GM21619 (cell line): ENCODE measurements around the gene RANBP3L.
A peak's percentile ranks its signal among the peaks of the same experiment; 100 is the strongest.

ENCODE experiments used
- ATAC-seq: cut with Tn5 transposase; IDR thresholded peaks from one replicate; pipeline ENCODE4 v1.9.1; 2021; ENCODE audit not compliant: unreplicated experiment

RANBP3L gene

DNA sequence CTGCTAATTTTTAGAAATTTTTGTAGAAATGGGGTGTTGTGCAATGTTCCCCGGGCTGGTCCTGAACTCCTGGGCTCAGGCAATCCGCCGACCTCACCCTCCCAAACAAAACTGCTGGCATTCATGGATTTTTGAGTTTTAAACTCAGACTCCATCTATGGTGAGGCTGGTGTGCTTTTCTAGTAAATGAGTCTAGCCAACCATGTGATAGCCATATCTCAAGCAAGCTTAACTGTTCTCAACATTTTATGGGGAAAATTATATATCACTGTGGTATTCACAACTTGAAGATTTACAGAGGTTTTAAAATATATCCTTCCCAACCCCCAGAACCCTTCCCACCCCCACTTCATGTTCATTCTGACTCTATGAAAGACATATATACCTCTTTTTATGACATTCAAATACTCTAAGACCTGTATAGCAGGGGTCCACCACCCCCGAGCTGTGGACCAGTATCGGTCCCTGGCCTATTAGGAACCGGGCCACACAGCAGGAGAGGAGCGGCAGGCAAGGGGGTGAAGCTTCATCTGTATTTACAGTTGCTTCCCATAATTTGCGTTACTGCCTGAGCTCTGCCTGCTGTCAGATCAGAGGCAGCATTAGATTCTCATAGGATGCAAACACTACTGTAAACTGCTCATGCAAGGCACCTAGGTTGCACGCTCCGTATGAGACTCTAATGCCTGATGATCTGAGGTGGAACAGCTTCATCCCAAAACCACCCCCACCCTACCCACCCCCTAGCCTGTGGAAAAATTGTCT is 55.5 kb downstream of the RANBP3L start:
- ATAC-seq = no peak

GRCh38 chr5:36244076-36244475 is 57.6 kb downstream of the RANBP3L start:
- no peak for ATAC-seq

DNA sequence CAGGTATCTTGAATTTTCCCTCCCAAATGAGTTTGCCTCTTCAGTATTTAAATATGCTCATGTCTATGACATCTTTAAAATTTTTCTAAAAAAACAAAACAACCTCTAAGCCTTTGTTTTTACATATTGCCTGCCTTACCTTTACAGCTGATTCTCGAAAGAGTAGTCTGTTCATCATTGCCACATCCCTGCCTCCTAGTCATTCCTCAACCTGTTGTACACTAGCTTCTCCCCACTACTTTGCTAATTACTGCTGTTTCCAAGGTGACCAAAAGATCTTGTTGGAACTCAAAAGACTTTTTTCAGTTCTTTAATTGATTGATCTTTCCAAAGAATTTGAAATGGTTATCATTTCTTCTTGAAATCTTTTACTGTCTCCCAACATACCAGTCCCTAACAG is 58.0 kb downstream of the RANBP3L start:
- no peak for ATAC-seq

DNA sequence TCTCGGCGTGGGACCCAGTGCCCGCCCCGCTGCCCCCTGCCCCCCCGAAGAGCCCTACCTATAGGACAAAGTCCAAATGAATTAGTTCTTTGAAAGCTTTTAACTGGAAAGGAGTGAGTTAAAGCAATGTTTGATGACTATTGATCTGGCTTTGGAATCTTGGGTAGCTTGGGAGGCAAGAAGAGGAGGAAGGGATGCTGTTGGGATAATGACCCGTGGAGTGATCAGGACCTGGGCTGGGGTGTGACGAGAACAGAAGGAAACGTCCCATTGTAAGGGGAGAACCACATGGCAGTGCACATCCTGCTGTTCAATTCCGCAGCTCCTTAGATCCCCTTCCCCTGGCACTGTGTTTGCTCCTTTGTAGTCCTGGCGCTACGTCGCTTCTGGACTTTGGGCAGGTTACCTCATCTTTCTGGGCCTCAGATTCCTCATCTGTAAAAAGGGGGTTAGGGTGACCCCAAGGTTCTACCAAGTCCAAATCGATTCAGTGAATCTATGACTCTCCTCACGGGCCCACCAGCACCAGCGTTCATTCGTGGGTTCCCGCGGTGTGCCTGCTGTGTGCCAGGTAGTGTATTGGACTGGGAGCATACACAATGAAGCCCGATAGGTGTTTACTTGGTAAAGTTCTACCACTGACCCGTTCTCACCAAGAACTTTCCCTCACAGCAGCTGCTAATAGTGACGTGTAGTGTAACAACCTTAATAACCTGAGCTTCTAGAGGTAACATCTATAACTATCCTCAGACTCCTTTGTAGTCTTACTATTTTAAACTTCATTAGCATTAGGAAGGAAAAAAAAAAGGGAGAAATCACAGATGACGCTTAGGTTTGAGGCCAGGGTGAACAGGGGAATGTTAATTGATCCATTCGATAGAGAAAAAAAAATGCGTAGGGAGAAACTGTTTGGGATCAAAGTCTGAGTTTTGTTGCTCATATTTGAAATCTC is 58.9 kb downstream of the RANBP3L start:
- ATAC-seq = no peak

- ATAC-seq = peak; percentile 91
Observed at GRCh38 chr5:36241631-36242533, 59.8 kb downstream of the RANBP3L start, which contains the start of gene NADK2. TSS of gene NADK2 (minus strand) at chr5:36241925. CDS start at chr5:36241798, 127 bp downstream.

DNA sequence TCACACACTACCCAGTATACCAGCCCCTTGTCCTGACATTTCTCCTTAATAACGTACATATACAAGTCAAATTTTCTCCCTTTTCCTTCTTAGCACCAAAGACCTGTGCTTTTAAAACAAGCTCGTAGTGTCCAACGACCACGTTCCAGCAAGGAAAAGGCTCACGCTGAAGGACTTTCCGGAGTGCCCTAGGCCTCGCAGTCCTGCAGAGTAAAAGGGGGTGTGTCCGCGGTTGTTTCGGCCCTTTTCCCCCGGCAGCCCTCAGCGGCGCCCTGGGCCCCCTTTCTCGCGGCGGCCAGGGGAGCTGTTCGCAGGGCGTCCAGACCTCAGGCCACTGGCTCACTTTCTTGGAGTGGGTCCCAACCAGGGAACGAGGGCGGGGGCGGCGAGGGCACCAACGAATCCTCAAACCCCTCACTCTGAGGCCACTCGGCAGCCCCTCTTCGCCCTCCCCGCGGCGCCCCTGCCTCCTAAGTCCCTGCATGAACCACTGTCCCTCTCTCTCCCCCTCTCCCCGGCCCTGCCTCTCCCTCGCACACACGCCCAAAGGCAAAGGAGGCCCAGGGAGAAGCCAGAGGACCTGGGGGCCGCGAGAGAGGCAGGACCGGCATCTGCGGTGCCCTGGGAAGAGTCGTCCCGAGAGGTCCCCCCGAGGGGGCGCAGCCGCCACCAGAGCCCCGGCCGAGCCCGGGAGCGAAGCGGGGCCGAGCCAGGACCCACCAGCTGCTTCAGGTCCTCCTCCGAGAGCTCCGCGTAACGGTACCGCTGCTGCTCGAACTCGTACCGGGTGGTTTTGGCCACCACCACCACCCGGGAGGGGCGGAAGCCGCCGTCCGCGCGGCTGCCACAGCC is 60.7 kb downstream of the RANBP3L start:
- ATAC-seq = peak; percentile 19

- ATAC-seq = no peak
Observed at GRCh38 chr5:36239370-36240293, 62.1 kb downstream of the RANBP3L start.

DNA sequence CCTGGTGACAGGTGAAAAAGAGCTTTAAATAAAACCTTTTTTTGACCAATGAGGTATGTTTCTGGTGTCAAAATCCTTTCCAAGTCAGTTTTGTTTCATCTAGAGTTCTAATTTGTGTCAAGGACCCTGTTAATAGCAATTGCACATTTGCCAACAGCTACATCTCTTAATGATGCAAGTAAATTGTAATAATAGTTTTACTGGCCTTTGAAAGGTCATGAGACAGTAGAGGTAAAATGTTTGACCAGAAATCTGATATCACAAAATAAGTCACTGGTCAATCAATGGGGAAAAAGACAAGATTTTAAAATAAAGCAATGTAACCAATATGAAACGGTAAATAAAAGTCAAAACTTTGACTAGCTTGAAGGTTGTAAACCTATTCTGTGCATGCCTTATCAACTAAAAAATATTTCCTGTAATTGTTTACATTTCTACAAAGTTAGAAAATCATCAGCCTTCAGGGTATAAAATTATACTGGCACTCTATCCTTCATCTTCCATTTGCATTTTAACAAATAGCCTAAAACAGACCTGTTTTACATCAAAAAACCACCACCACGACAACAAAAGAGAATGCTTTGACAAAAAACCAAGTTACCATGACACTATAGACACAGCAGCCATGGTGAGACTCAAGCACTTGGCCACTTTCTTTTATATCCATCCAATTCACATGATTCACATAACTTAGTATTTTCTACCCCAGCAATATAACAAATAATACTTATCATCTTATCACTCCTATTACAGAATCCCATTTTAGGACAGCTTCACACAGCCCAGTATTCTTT is 63.0 kb downstream of the RANBP3L start:
- ATAC-seq = no peak

DNA sequence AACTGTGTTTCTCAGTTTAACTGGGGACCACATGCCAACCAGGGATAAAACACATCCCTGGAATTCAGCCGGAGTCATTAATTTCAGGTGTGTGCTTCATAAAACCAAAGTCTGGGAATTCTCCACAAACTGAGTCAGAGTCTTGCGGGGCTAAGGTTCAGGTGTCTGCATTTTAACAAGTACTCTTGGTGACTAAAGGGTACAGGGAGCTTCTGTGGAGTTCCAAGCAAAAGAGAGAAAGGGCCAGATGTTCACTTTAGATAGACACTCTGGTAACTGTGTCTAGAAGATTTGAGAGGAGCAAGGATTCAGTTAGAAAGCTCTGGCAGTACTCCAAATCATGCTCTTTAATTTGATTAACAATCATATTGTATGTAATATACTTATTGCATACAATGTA is 64.0 kb downstream of the RANBP3L start:
- ATAC-seq = no peak

DNA sequence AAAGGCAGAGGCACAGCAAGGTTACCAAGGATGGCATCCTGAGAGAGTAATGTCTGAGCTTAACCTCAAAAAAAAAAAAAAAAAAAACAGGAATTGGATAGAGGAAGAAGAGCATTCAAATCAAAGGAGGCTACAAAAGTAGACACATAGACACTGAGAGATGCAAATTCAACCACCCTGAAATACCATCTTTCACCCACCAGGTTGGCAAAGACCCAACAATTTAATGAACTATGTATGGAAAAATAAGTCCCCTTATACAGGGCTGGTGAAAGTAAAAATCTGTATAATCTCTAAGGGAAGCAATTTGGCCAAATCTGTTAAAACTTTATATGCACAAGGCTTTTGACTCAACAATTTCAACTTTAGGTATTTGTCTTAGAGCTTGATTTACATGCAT is 64.9 kb downstream of the RANBP3L start:
- ATAC-seq = no peak

DNA sequence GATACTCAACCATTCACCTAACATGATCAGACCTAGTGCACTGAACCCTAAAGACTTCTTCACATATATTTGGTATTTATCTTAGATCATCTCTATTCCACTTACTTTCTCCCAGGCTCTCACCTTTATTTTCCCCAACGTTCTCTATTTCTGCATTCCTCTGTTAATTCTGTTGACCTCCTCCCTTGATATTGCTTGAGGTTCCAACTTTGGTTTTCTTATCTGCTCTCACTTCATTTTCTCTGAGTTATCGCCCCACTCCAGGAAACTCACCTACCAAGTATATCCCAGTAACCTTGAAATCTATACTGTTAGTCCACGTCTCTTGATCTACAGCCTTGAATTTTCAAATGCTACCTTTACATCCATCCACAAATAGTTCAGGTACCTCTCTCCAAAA is 69.2 kb downstream of the RANBP3L start:
- no peak for ATAC-seq

DNA sequence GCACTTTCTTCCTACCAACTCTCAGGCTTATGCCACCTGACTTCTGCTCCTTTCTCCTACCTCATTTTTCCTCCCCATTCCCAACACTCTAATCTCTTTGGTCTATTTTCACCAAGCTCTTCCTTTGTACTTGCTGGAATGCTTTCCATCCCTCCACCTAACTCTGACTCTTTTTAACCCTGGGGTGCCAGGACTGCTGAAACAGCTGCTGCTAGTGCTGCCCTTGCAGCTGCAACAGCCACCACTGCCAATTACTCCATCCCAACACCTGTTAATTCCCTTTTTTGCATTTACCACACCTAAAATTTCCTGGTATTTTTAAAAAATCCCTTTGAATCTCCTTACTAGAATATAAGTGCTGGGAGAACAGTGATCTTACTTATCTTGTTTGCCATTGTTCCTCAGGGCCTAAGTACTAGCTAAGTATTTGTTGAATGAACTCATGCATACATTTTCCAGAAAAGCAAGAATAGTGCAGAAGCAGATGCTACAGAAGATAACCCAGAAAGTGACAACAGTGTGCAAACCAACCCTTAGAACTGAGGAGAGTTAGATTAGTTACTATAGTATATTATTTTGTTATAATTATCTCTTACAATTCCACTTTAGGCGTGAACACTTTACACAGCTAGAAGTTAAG is 71.4 kb downstream of the RANBP3L start:
- ATAC-seq = no peak

- no peak for ATAC-seq
Observed at GRCh38 chr5:36228505-36228904, 73.2 kb downstream of the RANBP3L start.

DNA sequence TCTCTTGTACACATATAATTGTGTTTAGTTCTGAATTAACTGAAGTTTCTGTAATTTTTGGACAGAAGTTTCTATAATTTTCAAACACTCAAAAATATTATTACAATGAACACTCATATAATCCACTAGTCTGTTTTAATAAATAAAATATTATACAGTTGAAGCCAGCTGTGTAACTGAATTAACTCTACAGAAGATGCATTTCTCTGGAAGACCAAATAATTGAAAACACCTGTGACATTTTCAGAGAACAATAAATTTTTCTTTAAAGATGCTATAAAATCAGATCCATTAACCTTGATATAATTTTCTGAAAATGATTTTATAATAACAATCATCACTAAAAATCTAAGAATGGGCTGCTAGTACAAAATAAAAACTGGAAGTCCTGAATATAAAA is 74.7 kb downstream of the RANBP3L start:
- ATAC-seq = no peak

GRCh38 chr5:36222620-36223019 is 79.1 kb downstream of the RANBP3L start:
- no peak for ATAC-seq

DNA sequence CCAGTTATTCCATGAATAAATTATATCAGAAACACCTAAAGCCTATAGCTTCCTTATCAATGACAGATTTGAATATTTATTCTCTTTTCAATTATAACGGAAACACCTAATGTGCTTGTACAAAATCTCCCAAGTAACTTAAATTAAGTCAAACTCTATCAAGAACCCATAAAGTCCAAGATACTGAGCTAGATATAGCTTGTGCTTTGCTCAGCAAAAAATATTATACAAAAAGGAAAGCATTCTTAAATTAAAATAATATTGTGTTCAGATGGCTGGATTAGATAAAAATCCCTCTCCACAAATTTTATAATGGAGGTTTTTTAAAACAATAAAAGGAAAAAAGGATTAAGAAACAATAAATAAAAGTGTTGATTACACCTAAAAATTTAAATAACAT is 83.7 kb downstream of the RANBP3L start:
- no peak for ATAC-seq

GRCh38 chr5:36217567-36217966 is 84.1 kb downstream of the RANBP3L start:
- no peak for ATAC-seq

DNA sequence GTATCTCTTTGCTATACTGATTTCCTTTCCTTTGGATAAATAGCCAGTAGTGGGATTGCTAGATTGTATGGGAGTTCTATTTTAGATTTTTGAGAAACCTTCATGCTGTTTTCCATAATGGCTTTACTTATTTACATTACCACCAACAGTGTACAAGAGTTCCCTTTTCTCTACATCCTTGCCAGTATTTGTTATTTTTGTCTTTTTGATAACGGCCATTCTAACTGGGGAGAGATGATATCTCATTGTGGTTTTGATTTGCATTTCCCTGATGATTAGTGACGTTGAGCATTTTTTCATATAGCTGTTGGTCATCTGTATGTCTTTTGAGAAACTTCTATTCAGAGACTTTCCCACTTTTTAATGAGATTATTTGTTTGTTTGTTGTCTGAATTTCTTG is 85.8 kb downstream of the RANBP3L start:
- no peak for ATAC-seq
